Lung (tissue), 12 donors: ENCODE measurements around the gene ATP8B3. TPM values are rescaled to one million over a fixed set of nuclear protein-coding genes. Genes with fewer than 3 reads are reported as not detected.

ENCODE experiments used
- ATAC-seq: fragments of 200-7000 bp; cut with Tn5 transposase; one replicate; pipeline ENCODE4 v1.9.1; 2020; ENCODE audit warnings: moderate number of reproducible peaks; ENCODE audit not compliant: insufficient read depth, low FRiP score
- DNase-seq, 3 donors: peaks; one replicate each; pipeline ENCODE4 v3.0.0-alpha.2; 2013 to 2017
- H3K27ac ChIP-seq, 2 donors: one replicate each; pipeline ENCODE4 v1.5.1; 2013; ENCODE audit warnings: mild to moderate bottlenecking in 2 of 2, moderate library complexity in 2 of 2, control low read depth in 1 of 2, inconsistent platforms in 1 of 2, low read depth in 1 of 2, low read length in 1 of 2
- H3K27me3 ChIP-seq, 3 donors: one replicate each; pipeline ENCODE4 v1.5.1; 2013; ENCODE audit warnings: low read length in 2 of 3; ENCODE audit not compliant: control insufficient read depth in 3 of 3, insufficient read depth in 3 of 3
- H3K36me3 ChIP-seq, 4 donors: one replicate each; pipeline ENCODE4 v1.5.1; 2013; ENCODE audit warnings: low read length in 4 of 4, mild to moderate bottlenecking in 1 of 4, moderate library complexity in 1 of 4; ENCODE audit not compliant: control insufficient read depth in 4 of 4, insufficient read depth in 4 of 4
- H3K4me1 ChIP-seq, 5 donors: one replicate each; pipeline ENCODE4 v1.5.1; 2013; ENCODE audit warnings: low read length in 5 of 5, mild to moderate bottlenecking in 2 of 5, moderate library complexity in 1 of 5; ENCODE audit not compliant: control insufficient read depth in 5 of 5, insufficient read depth in 5 of 5
- H3K4me3 ChIP-seq: one replicate; pipeline ENCODE4 v1.5.1; 2013; ENCODE audit warnings: mild to moderate bottlenecking, control low read depth, moderate library complexity
- H3K9ac ChIP-seq, 2 donors: one replicate each; pipeline ENCODE4 v1.5.1; 2013; ENCODE audit warnings: low read length in 2 of 2, control low read depth in 1 of 2; ENCODE audit not compliant: insufficient read depth in 1 of 2
- H3K9me3 ChIP-seq, 4 donors: one replicate each; pipeline ENCODE4 v1.5.1; 2013; ENCODE audit warnings: low read length in 3 of 4, mild to moderate bottlenecking in 1 of 4, moderate library complexity in 1 of 4; ENCODE audit not compliant: control insufficient read depth in 4 of 4, insufficient read depth in 3 of 4
- CTCF ChIP-seq: IDR thresholded peaks from 2 replicates; pipeline ENCODE4 v1.5.1; 2012; ENCODE audit warnings: mild to moderate bottlenecking; ENCODE audit errors: control extremely low read depth, extremely low read depth
- WGBS, 2 donors: extraction: QIAGEN DNeasy Blood & Tissue Kit; methylation state at CpG; one replicate each; pipeline ENCODE4 v1.1.7; 2013; 5-methylcytosine and 5-hydroxymethylcytosine counted together
- polyA plus RNA-seq, 2 donors: library from polyadenylated mRNA; stranded (reverse); fragments of 200-250 nt; gene quantifications; one replicate each; pipeline ENCODE4 v1.2.1, GENCODE V29; 2013
- total RNA-seq, 2 donors: library from RNA; depleted of rRNA in 1 of 2; stranded (reverse); fragments of >200 nt in 1 of 2; gene quantifications; one replicate each; pipeline ENCODE4 v1.2.1, GENCODE V29; 2014 to 2021
- donor health status: control.
- donor health status: control.
- donor health status: Bipolar disorder and iron deficiency.
- donor health status: healthy.
- donor health status: DM: yes; HTN: yes; CAD: no.

Gene ATP8B3
- total and polyA plus RNA-seq, 4 donors = 0.69 to 2.4 (median 1.8) TPM

- Histone ChIP-seq H3K4me3 (no peak overlapping the region), H3K27ac (no peak overlapping the region), H3K9ac (no peak overlapping the region), H3K36me3 (peaks cover 0 to 63% (median 2%) of the 10 kb centered on the region in 4 donors), H3K9me3 (no peaks in the 10 kb centered on the region), H3K27me3 (no peaks in the 10 kb centered on the region), H3K4me1 (peaks cover 0 to 3% (median 0%) of the 10 kb centered on the region in 5 donors)
- peak; percentile 49 for ATAC-seq
- peak; percentile 77 to 84 (median 79) for DNase-seq
- WGBS, 2 donors = 43 to 51% methylated on average over 15 of the region's 15 CpGs
- TF ChIP-seq CTCF = peak; percentile 71
Observed at GRCh38 chr19:1825909-1826556, 14.0 kb upstream of the ATP8B3 start.

- Histone ChIP-seq H3K9me3 (no peaks in the 10 kb centered on the region), H3K9ac (no peak overlapping the region), H3K27ac (no peak overlapping the region), H3K4me1 (peaks cover 0 to 12% (median 0%) of the 10 kb centered on the region in 5 donors), H3K27me3 (no peaks in the 10 kb centered on the region), H3K4me3 (no peak overlapping the region), H3K36me3 (peaks cover 5 to 69% (median 6%) of the 10 kb centered on the region in 4 donors)
- 86 to 90% methylated on average over 14 of the region's 14 CpGs for WGBS, 2 donors
- no peak for ATAC-seq
- DNase-seq = no peak
- TF ChIP-seq CTCF = no peak
Observed at GRCh38 chr19:1824252-1824622, 12.2 kb upstream of the ATP8B3 start.

- TF ChIP-seq CTCF = no peak
- H3K9ac ChIP-seq = no peak overlapping the region
- H3K36me3 ChIP-seq = peaks cover 5 to 71% (median 6%) of the 10 kb centered on the region in 4 donors
- ATAC-seq (no peak), DNase-seq (no peak)
- no peaks in the 10 kb centered on the region for H3K9me3 ChIP-seq
- WGBS, 2 donors = 92 to 98% methylated on average over 34 to 36 of the region's 36 CpGs
- peaks cover 0 to 14% (median 0%) of the 10 kb centered on the region in 5 donors for H3K4me1 ChIP-seq
- no peak overlapping the region for H3K27ac ChIP-seq
- H3K4me3 ChIP-seq = no peak overlapping the region
- no peaks in the 10 kb centered on the region for H3K27me3 ChIP-seq
Observed at GRCh38 chr19:1823539-1824251, 11.6 kb upstream of the ATP8B3 start.
